AG09309 (cell line): ENCODE data around the gene PARD6G.

Experiments
- DNase-seq: peaks from one replicate; pipeline ENCODE4 v3.0.0-alpha.2; 2010; ENCODE audit warnings: low read depth
- H3K4me3 ChIP-seq: 2 replicates; pipeline ENCODE4 v1.5.1; 2011; ENCODE audit warnings: mild to moderate bottlenecking, low read depth, low read length, moderate library complexity; ENCODE audit not compliant: control insufficient read depth
- TF ChIP-seq, protein P1 (sequence below): IDR thresholded peaks from 2 replicates; pipeline ENCODE4 v1.5.1; 2011; ENCODE audit warnings: mild to moderate bottlenecking, low read depth, low read length, inconsistent platforms; ENCODE audit not compliant: insufficient read depth, control insufficient read depth; ENCODE audit errors: missing control alignments

The PARD6G gene

DNA sequence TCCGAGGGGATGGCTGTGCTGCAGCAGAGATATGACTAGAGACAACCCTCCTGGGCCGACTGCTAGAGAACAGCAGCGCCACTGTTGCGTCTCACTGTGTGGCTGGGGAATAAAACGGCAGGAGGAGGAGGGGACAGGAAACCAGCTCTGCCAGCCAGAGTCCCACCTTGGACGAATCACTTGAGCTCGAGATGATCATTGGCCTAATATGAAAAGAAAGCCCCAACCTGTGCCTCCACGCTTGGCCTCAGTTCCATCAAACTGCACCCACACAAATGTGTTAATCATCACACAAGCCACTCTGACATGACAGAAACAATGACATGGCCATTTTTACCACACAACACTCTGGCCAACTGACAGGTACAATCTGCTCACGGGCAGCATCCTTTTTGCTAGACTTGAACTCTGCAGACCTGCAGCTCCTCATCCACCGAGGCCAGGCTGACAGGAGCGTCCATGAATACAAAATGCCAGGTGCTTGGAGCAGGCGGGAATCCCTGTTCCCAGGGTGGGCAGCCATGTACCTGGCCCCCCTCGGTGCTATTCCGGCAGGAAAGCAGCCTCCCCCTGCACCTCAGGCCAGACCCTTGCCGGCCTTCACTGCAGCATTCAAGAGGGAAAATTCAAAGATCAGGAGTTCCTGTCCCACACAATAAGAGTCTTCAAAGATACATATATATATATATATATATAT is 52.3 kb downstream of the PARD6G start:
- DNase-seq: no peak
- H3K4me3 ChIP-seq: no peak overlapping the region
- TF ChIP-seq, protein P1, sequence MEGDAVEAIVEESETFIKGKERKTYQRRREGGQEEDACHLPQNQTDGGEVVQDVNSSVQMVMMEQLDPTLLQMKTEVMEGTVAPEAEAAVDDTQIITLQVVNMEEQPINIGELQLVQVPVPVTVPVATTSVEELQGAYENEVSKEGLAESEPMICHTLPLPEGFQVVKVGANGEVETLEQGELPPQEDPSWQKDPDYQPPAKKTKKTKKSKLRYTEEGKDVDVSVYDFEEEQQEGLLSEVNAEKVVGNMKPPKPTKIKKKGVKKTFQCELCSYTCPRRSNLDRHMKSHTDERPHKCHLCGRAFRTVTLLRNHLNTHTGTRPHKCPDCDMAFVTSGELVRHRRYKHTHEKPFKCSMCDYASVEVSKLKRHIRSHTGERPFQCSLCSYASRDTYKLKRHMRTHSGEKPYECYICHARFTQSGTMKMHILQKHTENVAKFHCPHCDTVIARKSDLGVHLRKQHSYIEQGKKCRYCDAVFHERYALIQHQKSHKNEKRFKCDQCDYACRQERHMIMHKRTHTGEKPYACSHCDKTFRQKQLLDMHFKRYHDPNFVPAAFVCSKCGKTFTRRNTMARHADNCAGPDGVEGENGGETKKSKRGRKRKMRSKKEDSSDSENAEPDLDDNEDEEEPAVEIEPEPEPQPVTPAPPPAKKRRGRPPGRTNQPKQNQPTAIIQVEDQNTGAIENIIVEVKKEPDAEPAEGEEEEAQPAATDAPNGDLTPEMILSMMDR: no peak

DNA sequence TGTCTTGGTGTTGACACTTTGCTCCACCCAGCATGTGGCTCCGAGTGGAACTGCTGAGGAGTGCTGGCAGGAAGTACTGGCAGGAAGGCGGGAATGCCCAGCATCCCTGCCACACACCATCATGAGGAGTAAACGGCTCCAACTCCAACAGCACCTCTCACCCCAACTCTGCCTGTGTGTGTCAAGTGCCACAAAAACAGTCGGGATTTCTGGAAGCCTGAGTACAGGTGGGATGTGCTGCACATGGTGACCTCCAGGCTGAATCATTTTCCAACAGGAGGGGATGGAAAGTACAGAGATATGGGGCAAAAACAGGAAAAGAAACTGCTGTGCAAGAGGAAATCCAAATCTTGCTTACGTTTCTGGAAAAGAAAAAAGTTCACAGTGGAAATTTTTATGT is 53.6 kb downstream of the PARD6G start:
- DNase-seq: no peak
- no peak overlapping the region for H3K4me3 ChIP-seq
- TF ChIP-seq, protein P1: no peak

DNA sequence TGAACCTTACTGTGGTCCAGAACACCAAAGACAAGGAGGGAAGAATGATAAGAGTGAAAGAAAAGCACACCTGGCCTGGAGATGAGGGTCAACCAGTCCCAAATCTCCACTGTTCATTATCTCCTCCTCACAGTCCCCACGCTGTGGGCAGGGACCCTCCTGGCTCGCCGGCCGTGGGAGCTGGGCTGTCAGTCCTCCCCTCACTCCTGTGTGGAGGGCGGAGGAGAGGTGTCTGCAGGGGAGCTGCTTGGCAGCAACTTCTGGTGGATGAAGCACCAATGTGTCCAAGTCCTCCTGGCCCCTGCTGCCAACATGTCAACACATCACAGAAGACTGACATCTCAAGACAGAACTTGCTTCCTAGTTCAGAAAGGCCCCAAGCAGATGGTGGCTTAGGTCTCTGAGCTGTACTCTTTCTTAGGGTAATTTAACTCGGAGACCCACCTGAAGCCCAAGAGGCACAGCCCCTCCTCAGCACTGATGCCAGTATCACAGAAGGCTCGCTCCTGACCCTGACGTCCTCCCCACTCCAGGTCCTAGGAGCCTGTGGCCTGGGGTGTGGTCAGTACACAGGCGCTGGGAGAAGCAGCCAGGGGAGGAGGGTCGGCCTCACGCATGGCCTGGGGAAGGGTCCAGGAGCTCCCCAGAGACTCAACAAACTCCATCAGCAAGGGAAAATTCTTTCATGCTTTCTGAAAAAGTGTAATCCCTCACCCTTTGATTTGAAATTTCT is 54.5 kb downstream of the PARD6G start:
- DNase-seq: no peak
- TF ChIP-seq, protein P1: no peak
- H3K4me3 ChIP-seq: no peak overlapping the region

DNA sequence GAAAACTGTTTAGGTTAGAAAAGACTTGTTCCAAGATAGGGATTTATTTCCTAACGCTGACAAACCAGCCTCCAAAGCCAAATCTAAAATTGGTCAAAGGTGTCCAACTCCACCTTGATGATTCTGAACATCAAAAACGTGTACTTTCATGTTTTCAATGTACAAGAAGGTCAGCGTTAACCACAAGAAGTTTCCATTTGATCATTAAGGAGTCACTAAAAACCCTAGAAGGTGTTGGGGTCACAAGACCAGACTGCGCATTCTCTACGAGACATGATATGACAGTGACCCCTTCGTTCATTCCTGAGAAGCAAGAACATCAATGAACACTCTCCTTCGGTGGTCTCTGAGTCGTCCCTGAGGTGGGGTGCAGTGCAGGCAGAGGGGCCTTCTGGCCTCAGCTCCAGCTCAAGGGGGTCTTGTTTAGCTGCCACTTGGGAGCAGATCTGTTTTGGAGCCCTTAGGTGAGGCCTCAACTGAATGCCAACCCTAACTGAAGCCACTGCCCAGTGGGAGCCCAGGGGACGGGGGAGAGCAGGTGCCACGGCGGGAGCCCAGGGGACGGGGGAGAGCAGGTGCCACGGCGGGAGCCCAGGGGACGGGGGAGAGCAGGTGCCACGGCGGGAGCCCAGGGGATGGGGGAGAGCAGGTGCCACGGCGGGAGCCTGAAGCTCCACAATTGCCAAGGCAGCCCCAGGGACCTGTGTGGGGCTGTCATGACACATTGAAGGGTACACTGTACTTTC is 55.2 kb downstream of the PARD6G start:
- TF ChIP-seq, protein P1: no peak
- H3K4me3 ChIP-seq: no peak overlapping the region
- DNase-seq: no peak

DNA sequence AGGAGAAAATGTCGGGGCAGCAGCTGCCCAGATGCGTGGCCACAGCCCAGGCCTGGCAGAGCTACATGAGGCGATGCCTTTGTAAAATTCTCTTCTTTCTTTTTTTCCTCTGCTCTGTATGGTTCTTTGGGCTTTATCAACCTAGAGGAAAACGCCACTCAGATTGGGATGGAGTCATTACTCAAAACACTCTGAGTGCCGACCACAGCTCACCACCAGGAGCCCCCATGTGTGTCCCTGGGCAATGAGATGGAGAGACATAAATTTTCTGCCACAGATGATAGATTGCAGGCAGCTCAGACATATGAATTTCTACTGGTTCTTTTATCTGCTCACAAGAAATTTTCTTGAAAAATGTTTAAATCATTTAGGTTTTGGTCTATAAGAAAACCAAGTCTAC is 56.0 kb downstream of the PARD6G start:
- TF ChIP-seq, protein P1: no peak
- DNase-seq: no peak
- H3K4me3 ChIP-seq: no peak overlapping the region

DNA sequence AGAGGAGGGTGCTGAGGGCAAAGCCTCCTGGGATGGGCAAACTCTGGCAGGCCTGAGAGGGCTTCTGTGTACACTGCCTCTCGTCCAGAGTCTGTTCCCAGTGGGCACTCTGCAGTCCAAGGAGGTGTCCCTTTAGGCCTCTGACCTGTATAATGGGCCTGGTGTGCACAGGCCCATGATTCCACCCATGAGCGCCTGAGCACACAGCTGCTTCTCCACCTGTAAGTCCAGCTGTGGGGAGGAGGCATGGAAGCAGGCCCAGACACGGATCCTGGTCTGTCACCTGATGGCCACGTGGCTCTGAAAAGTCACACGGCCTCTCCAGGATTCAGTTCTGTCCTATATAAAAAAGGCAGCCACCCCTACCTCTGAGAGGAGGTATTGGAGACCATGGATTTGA is 57.0 kb downstream of the PARD6G start:
- TF ChIP-seq, protein P1: no peak
- no peak for DNase-seq
- no peak overlapping the region for H3K4me3 ChIP-seq
